ENCODE data around the gene VAPB. TPM values are rescaled to one million over a fixed set of nuclear protein-coding genes. Genes with fewer than 3 reads are reported as not detected.

The VAPB gene
- total RNA-seq, 1 donor = 17.2 TPM

DNA sequence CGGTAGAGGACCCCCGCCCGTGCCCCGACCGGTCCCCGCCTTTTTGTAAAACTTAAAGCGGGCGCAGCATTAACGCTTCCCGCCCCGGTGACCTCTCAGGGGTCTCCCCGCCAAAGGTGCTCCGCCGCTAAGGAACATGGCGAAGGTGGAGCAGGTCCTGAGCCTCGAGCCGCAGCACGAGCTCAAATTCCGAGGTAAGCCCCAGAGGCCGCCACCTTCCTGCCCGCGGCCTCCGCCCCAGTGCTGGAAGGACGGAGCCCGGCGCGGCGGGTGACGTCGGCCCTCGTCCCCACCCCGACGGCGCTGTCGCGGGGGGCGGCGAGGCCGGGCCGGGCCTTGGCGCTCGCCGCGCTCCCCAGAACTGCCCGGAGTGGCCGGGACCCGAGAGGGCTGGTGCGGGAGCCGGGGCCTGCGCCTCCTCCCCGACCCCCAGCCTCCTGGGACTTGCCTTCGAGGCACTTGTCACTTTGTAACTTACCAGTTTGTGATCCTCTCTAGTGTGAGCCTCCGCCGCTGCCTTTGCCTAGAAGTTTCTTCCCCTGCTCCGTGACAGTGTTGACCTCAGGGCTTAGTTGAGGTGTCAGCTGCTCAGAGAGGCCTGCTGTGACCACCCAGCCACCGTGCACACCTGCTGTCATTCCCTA, 417 bp downstream of the VAPB start:
- DNase-seq (ENCODE audit: low read depth) = no peak
- H3K4me3 ChIP-seq (ENCODE audit: low read depth, low read length) = peak overlapping the region; percentile 96
- TF ChIP-seq, protein P1, sequence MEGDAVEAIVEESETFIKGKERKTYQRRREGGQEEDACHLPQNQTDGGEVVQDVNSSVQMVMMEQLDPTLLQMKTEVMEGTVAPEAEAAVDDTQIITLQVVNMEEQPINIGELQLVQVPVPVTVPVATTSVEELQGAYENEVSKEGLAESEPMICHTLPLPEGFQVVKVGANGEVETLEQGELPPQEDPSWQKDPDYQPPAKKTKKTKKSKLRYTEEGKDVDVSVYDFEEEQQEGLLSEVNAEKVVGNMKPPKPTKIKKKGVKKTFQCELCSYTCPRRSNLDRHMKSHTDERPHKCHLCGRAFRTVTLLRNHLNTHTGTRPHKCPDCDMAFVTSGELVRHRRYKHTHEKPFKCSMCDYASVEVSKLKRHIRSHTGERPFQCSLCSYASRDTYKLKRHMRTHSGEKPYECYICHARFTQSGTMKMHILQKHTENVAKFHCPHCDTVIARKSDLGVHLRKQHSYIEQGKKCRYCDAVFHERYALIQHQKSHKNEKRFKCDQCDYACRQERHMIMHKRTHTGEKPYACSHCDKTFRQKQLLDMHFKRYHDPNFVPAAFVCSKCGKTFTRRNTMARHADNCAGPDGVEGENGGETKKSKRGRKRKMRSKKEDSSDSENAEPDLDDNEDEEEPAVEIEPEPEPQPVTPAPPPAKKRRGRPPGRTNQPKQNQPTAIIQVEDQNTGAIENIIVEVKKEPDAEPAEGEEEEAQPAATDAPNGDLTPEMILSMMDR (IDR thresholded peaks at IDR 0.05; ENCODE audit: insufficient read depth, low read length) = no peak

DNA sequence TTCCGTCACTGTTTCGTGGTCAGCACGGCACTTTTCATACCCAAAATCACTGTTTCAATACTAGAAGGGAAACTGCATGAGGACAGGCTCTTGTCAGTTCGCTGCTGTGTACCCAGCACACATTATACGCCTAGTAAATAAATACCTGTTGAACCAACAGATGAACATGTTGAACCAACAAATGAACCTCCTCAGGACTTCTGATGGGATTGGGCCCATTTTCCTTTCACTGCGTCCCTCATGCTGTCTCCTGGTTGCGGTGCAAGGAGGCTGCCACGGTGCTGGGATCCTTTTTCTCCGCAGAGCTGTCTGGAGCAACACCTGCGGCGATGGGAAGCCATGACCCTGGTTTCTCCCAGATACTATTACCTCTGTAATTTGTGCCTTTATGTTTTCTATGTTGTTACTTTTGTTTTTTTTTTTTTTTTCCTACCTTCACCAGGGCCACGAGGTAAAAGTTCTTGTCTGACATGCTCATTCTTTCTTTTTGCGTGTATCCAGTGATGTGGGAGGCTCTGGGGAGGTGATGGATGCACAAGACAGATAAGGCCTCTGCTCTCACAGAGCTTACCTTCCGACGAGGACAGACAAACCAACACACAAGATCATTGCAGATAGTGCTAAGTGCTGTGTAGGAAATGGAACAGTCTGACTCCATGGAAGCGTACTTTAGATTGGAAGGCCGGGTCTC, 1.1 kb downstream of the VAPB start:
- TF ChIP-seq, protein P1 (IDR thresholded peaks at IDR 0.05; ENCODE audit: insufficient read depth, low read length) = no peak
- H3K4me3 ChIP-seq (ENCODE audit: low read depth, low read length) = peak overlapping the region; percentile 96
- no peak for DNase-seq (ENCODE audit: low read depth)

DNA sequence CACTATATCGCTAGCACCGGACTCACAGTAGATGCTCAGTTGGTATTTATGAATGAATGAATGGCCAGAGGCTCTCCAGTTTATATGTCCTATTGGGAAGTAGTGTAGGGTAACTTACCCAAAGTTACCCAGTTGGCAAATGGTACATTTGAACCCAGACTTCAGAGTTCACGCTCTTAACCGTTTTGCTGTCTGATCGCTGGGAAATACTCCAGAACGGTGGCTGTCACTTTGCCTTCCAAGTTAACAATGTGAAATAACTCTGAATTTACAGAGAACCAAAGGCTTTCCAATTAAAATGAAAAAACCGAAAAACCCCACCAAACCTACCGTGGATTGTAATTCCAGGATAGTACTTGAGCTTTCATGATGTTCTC, 1.6 kb downstream of the VAPB start:
- no peak for DNase-seq (ENCODE audit: low read depth)
- H3K4me3 ChIP-seq (ENCODE audit: low read depth, low read length) = peak overlapping the region; percentile 96
- TF ChIP-seq, protein P1 (IDR thresholded peaks at IDR 0.05; ENCODE audit: insufficient read depth, low read length) = no peak

DNA sequence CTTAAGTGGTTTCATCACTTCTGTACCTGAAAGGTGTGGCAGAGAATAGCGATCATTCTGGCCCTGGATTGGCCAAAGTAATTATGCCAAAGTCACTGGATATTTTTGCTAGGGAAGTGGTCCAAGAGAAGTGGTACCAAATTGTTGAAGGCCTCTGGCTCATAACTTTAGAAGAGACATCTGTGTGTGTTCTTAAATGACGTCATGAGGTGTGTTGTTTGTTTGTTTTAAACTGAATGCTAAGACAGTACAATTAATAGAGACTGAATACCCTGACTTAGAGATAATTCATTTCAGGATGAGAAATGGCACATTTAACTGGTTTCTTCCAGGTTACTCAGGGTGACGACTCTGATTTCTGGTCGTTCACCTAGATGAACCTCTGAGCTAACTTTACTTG, 3.3 kb downstream of the VAPB start:
- DNase-seq (ENCODE audit: low read depth) = no peak
- no peak overlapping the region for H3K4me3 ChIP-seq (ENCODE audit: low read depth, low read length)
- TF ChIP-seq, protein P1 (IDR thresholded peaks at IDR 0.05; ENCODE audit: insufficient read depth, low read length) = no peak

DNA sequence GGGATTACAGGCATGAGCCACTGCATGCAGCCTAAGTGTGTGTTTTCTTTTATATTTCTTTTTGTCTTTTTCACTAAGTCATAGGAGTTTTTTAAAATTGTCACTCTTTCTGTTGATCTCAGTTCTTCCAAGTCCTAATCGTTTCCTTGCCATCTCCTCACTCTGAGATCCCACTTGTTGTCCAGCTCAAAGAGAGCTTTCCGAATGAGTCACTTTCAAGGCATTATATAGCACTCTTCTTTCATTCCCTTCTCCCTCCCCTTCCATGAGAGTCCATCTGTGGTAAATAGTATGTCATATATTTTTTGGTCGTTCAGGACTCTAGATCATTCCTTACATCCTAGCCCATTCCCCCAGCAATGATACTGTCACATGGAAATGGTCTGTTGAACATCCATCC, 4.3 kb downstream of the VAPB start:
- TF ChIP-seq, protein P1 (IDR thresholded peaks at IDR 0.05; ENCODE audit: insufficient read depth, low read length) = no peak
- DNase-seq (ENCODE audit: low read depth) = peak; percentile 50
- no peak overlapping the region for H3K4me3 ChIP-seq (ENCODE audit: low read depth, low read length)

DNA sequence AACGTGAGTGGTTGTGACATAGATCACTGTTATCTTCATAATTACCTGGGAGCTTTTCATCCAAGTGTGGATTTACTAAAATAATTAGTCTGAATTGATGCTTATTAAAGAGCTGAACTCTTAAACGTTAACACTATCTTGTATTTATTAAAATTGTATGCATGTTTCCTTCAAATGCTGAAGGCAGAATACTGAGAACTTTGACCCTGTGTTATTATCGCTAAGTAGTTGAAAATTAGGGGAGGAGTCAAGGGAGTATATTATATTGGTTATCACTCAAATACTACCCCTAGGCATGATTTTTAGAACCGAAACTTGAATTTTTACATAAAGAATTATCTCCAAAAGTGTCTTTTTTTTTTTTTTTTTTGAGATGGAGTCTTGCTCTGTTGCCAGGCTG, 5.8 kb downstream of the VAPB start:
- TF ChIP-seq, protein P1 (IDR thresholded peaks at IDR 0.05; ENCODE audit: insufficient read depth, low read length) = no peak
- H3K4me3 ChIP-seq (ENCODE audit: low read depth, low read length) = no peak overlapping the region

More for the DNA sequence above, 5.8 kb downstream of the VAPB start:
- no peak for DNase-seq (ENCODE audit: low read depth)

All from fibroblast of the aortic adventitia (primary cell).